Aorta (tissue), 4 donors: ENCODE data around the gene COPG2. TPM values are rescaled to one million over a fixed set of nuclear protein-coding genes. Genes with fewer than 3 reads are reported as not detected.

Experiments used
- microRNA-seq, 2 donors: library from miRNA; unstranded; fragments of <30 nt; microRNA quantifications; one replicate each; pipeline ENCODE4 v1.2.0, GENCODE V29; 2020
- polyA plus RNA-seq, 2 donors: library from polyadenylated mRNA; stranded (reverse); fragments of 200-250 nt; gene quantifications; one replicate each; pipeline ENCODE4 v1.2.3, GENCODE V29; 2013
- total RNA-seq, 2 donors: library from RNA; stranded (reverse); fragmentation: NEBNext Ultra II Directional; extraction: Animal tissue kit (Norgen Biotek cat#: 25700); gene quantifications; one replicate each; pipeline ENCODE4 v1.2.1, GENCODE V29; 2021
- donor health status: healthy with polysubstance abuse.
- donor health status: Bipolar disorder and iron deficiency.
- donor health status: DM: no; HTN: no; CAD: no.
- donor health status: DM: yes; HTN: yes; CAD: no.

COPG2 gene
- total and polyA plus RNA-seq, 4 donors, result 5.6 to 13.2 (median 9.3) TPM

Small RNAs within 50 kb of the gene (microRNA-seq; reads per million reads assigned to microRNA genes)
- gene MIR335, result 1,742 to 3,621 reads per million in 2 donors

Other genes starting within 250 kb of the COPG2 start
- 1 to 10 TPM; 6.2 to 6.6 TPM for gene CEP41, start 227.7 kb downstream of the COPG2 start, total RNA-seq
- 1 to 10 TPM; 2.1 to 7.5 TPM for gene CEP41, start 227.7 kb downstream of the COPG2 start, polyA plus RNA-seq
- gene MEST, start 176.7 kb downstream of the COPG2 start, total RNA-seq, result 10 to 100 TPM in 1 of 2 donors, 1 to 10 TPM in 1; 9.0 to 23.0 TPM
- 1 to 10 TPM; 2.7 to 4.9 TPM for gene MEST, start 176.7 kb downstream of the COPG2 start, polyA plus RNA-seq
- gene TSGA13, start 17.8 kb upstream of the COPG2 start, total RNA-seq, result not detected
- not detected for gene TSGA13, start 17.8 kb upstream of the COPG2 start, polyA plus RNA-seq
- gene KLF14, start 65.5 kb upstream of the COPG2 start, total RNA-seq, result under 1 TPM in 1 of 2 donors, not detected in 1; 0.12 TPM
- not detected for gene KLF14, start 65.5 kb upstream of the COPG2 start, polyA plus RNA-seq